ENCODE results near the gene TUBB4B.

- TF ChIP-seq CTCF (IDR thresholded peaks at IDR 0.05): peak; percentile 24; the same call in 1 of the 2 replicates
- no peak for TF ChIP-seq PBX3 (IDR thresholded peaks at IDR 0.05)
- TF ChIP-seq RAD21 (IDR thresholded peaks at IDR 0.05; ENCODE audit: low read length): no peak
- no peak for TF ChIP-seq EZH2phosphoT487 (IDR thresholded peaks at IDR 0.05; ENCODE audit: borderline replicate concordance, low read depth)
- no peak for TF ChIP-seq YY1 (IDR thresholded peaks at IDR 0.05; ENCODE audit: low read depth)
- TF ChIP-seq TEAD4 (IDR thresholded peaks at IDR 0.05; ENCODE audit: borderline replicate concordance, insufficient read depth): no peak
- TF ChIP-seq CHD2 (IDR thresholded peaks at IDR 0.05; ENCODE audit: low read length, partially characterized antibody): no peak
These were observed 27.7 kb upstream of the TUBB4B start for GRCh38 chr9:137213160-137214060.

Measured in SK-N-SH (cell line).